ENCODE data around the gene CYB5RL.
"Not testable (repeated sequence)": the region's sequence is repeated elsewhere in the genome, so short reads cannot be mapped to it uniquely, and the experiment has no call there.

Gene CYB5RL

DNA sequence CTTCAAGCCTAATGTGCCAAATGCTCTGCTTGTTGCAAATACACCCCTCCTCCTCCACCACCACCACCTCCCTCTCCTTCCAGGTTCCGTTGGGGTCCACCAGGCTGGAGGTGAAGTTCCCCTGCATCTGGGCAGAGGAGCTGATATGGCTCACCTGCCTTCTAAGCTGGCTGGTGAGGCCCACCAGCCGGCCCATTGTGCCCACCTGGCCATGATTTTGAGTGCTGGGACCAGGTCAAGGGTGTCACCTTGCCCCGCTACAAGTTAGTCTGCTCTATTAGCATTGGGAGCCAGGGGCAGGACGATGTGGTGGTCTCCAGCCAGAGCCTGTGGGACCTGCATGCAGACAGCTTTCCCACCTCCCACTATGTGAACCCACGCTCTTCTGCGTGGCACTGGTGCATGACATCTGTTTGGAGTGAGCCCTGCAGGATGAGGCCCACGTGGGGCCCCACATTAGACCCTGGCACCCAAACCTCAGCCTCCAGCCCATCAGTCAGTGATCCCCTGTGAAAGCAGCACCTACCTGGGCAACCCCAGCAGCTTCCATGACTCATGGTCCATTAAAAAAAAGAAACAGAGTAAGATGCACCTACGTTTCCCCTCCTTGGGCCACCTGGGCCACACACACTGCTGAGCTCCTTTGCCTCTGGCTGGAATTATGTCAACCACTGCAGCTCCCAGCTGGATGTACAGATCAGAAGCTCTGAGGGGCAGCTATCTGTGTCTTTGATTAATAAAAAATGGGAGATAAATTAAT lies 31.4 kb downstream of the CYB5RL start:
- ATAC-seq (ENCODE audit: low read depth) (0 out of 3 replicates have a peak, but pooled peaks have one; percentile 21), DNase-seq (ENCODE audit: low spot score) (no peak)
- Histone ChIP-seq H3K27me3 (ENCODE audit: insufficient read depth, poor library complexity, severe bottlenecking) (no peaks in the 10 kb centered on the region), H3K36me3 (ENCODE audit: low read depth) (no peaks in the 10 kb centered on the region), H3K4me3 (ENCODE audit: severe bottlenecking) (no peak overlapping the region), H3K27ac (ENCODE audit: poor library complexity, severe bottlenecking) (peak overlapping the region; percentile 26), H3K4me1 (ENCODE audit: insufficient read depth, poor library complexity, severe bottlenecking) (peaks cover 15% of the 10 kb centered on the region), H3K9me3 (ENCODE audit: severe bottlenecking) (no peaks in the 10 kb centered on the region)
- TF ChIP-seq, protein P1, sequence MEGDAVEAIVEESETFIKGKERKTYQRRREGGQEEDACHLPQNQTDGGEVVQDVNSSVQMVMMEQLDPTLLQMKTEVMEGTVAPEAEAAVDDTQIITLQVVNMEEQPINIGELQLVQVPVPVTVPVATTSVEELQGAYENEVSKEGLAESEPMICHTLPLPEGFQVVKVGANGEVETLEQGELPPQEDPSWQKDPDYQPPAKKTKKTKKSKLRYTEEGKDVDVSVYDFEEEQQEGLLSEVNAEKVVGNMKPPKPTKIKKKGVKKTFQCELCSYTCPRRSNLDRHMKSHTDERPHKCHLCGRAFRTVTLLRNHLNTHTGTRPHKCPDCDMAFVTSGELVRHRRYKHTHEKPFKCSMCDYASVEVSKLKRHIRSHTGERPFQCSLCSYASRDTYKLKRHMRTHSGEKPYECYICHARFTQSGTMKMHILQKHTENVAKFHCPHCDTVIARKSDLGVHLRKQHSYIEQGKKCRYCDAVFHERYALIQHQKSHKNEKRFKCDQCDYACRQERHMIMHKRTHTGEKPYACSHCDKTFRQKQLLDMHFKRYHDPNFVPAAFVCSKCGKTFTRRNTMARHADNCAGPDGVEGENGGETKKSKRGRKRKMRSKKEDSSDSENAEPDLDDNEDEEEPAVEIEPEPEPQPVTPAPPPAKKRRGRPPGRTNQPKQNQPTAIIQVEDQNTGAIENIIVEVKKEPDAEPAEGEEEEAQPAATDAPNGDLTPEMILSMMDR (IDR thresholded peaks at IDR 0.05; ENCODE audit: poor library complexity, severe bottlenecking): no peak

DNA sequence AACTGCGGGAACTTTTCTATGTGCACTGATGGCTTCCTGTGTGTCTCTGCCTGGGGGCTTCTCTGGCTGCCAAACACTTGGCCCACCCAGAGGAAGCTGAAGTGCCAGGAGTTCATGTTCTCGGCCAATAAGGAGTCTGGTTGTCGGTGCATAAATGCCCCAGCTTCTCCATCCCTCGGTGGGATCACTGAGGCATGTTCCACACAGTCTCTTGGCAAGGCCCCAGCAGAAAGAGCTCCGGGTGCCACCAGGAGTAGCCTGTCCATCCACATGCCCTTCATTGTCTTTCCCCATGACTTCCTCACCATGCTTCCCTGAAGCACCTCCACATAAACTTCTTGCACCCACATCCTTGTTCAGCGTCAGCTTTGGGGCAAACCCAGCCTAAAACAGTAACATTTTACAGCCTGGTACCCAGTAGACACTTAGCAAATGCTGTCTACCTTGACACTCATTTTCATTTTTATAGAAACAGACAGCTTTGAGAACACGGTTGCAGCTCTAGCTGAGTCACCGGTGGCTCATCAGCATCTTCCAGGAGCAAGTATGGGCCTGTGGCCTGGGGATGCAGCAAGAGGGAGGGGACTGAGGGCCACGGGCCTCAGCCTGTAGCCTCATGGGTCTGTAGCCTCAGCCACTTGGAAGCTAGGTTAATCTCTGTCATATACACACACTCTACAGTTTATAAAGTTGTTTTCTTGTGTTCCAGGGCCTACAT lies 32.2 kb downstream of the CYB5RL start:
- Histone ChIP-seq H3K27ac (ENCODE audit: poor library complexity, severe bottlenecking) (peak overlapping the region; percentile 26), H3K9me3 (ENCODE audit: severe bottlenecking) (no peaks in the 10 kb centered on the region), H3K4me3 (ENCODE audit: severe bottlenecking) (no peak overlapping the region), H3K36me3 (ENCODE audit: low read depth) (no peaks in the 10 kb centered on the region), H3K27me3 (ENCODE audit: insufficient read depth, poor library complexity, severe bottlenecking) (no peaks in the 10 kb centered on the region), H3K4me1 (ENCODE audit: insufficient read depth, poor library complexity, severe bottlenecking) (peaks cover 15% of the 10 kb centered on the region)
- DNase-seq (ENCODE audit: low spot score): peak; percentile 89
- TF ChIP-seq, protein P1 (IDR thresholded peaks at IDR 0.05; ENCODE audit: poor library complexity, severe bottlenecking): no peak
- peak; percentile 99 for ATAC-seq (ENCODE audit: low read depth)

DNA sequence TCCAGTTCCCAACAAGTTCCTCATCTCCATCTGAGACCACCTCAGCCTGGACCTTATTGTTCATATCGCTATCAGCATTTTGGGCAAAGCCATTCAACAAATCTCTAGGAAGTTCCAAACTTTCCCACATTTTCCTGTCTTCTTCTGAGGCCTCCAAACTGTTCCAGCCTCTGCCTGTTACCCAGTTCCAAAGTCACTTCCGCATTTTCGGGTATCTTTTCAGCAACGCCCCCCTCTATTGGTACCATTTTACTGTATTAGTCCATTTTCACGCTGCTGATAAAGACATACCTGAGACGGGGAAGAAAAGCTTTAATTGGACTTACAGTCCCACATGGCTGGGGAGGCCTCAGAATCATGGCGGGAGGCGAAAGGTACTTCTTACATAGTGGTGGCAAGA lies 33.5 kb downstream of the CYB5RL start:
- peaks cover 15% of the 10 kb centered on the region for H3K4me1 ChIP-seq (ENCODE audit: insufficient read depth, poor library complexity, severe bottlenecking)
- H3K27ac ChIP-seq (ENCODE audit: poor library complexity, severe bottlenecking); H3K36me3 ChIP-seq (ENCODE audit: low read depth); DNase-seq (ENCODE audit: low spot score); H3K4me3 ChIP-seq (ENCODE audit: severe bottlenecking); H3K9me3 ChIP-seq (ENCODE audit: severe bottlenecking); ATAC-seq (ENCODE audit: low read depth); H3K27me3 ChIP-seq (ENCODE audit: insufficient read depth, poor library complexity, severe bottlenecking): not testable (repeated sequence)

DNA sequence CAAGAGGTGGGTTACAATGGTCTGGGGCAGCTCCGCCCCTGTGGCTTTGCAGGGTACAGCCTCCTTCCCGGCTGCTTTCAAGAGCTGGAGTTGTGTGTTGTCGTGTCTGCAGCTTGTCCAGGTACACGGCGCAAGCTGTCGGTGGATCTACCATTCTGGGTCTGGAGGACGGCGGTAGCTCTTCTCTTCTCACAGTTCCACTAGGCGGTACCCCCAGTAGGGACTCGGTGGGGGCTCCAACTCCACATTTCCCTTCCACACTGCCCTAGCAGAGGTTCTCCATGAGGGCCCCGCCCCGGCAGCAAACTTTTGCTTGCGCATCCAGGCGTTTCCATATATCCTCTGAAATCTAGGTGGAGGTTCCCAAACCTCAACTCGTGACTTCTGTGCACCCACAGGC lies 34.7 kb downstream of the CYB5RL start:
- Histone ChIP-seq H3K36me3 (ENCODE audit: low read depth) (no peaks in the 10 kb centered on the region), H3K27me3 (ENCODE audit: insufficient read depth, poor library complexity, severe bottlenecking) (no peaks in the 10 kb centered on the region), H3K27ac (ENCODE audit: poor library complexity, severe bottlenecking) (no peak overlapping the region), H3K4me3 (ENCODE audit: severe bottlenecking) (no peak overlapping the region), H3K4me1 (ENCODE audit: insufficient read depth, poor library complexity, severe bottlenecking) (peaks cover 15% of the 10 kb centered on the region), H3K9me3 (ENCODE audit: severe bottlenecking) (no peaks in the 10 kb centered on the region)
- TF ChIP-seq, protein P1 (IDR thresholded peaks at IDR 0.05; ENCODE audit: poor library complexity, severe bottlenecking): no peak
- ATAC-seq (ENCODE audit: low read depth) (no peak), DNase-seq (ENCODE audit: low spot score) (peak; percentile 24)

DNA sequence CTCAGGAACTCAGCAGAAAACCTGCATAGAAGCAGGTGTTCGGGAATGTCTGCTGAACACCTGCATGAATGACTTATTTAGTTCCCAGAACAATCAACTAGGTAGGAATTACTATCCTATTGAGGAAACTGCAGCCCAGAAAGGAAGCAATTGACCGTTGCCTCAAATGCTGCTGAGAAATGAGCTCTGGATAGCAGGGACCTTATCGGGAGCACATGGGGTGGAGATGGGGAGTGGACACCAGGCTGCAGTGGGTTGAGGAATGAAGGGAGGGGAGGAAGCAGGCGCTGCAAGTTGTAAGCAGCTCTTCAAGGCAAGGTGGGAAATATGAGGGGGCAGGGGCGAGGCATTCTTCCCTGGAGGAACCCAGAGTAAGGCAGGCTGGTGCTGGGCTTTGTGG lies 36.3 kb downstream of the CYB5RL start:
- ATAC-seq (ENCODE audit: low read depth): no peak
- H3K4me3 ChIP-seq (ENCODE audit: severe bottlenecking): no peak overlapping the region
- no peaks in the 10 kb centered on the region for H3K36me3 ChIP-seq (ENCODE audit: low read depth)
- peak; percentile 38 for DNase-seq (ENCODE audit: low spot score)
- TF ChIP-seq, protein P1 (IDR thresholded peaks at IDR 0.05; ENCODE audit: poor library complexity, severe bottlenecking): no peak
- H3K4me1 ChIP-seq (ENCODE audit: insufficient read depth, poor library complexity, severe bottlenecking): peaks cover 15% of the 10 kb centered on the region
- H3K27me3 ChIP-seq (ENCODE audit: insufficient read depth, poor library complexity, severe bottlenecking): no peaks in the 10 kb centered on the region
- no peak overlapping the region for H3K27ac ChIP-seq (ENCODE audit: poor library complexity, severe bottlenecking)
- no peaks in the 10 kb centered on the region for H3K9me3 ChIP-seq (ENCODE audit: severe bottlenecking)
